ENCODE results near the gene REEP3.

GRCh38 chr10:63520500-63521415 lies at the start of gene REEP3:
- TF ChIP-seq ZNF555 (tag by site-specific recombination; conservative IDR thresholded peaks at IDR 0.05) (no peak), CTCF (tag by site-specific recombination; IDR thresholded peaks at IDR 0.05) (no peak), ZNF549 (tag by site-specific recombination; IDR thresholded peaks at IDR 0.05) (0 out of 2 replicates have a peak, but pooled peaks have one; percentile 9), ZNF664 (tag by site-specific recombination; IDR thresholded peaks at IDR 0.05) (peak; percentile 88)
